ENCODE measurements around the gene TSTD2.

Gene TSTD2

DNA sequence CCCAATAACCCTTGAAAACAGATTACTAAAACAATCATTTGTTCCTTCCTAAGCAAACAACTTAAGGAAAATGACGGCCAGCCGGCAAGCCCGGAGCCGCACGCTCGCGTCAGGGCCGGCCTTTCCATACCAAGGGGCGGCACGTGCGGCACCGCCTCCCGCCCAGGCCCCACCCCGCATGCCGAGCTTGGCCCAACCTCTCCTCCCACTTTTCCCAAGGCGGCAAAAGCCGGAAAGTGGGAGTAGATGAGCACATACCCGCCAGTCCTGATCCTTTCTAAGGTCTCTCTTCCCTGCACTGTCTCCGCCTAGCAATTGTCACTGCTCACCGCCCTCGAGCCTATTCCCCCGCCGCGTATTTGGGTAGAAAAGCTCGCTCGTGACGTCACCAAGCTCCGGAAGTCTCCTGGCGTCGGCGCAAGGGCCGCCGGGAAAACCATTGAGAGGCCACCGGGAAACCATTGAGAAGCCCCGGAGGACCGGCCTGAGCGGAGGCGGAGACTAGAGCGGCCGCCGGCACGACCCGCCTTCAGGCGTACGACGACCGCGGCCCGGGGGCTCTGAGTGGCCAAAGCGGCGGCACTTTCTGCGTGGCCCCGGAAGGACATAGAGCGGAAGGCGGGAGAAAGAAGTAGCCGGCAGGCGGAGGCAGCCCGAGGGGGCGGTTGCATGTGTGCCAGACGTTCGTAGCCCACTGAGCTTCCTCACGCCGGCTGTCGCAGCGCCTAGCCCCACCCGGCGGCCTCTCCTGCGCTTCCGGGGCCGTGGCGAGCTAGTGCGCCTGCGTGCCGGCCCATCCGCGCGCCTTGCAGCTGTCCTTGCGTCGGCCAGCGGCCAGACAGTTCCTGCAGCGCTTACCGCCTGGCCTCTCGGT lies at the start of gene TSTD2, which contains the start of gene NCBP1:
TSTD2 (minus strand) TSS at position 384 of the 874 bp plus-strand sequence. CDS start 5,806 bp downstream, outside the sequence.
NCBP1 (plus strand) TSS at position 837 of the 874 bp plus-strand sequence. CDS start 61 bp downstream, outside the sequence.
- Histone ChIP-seq H3K4me3 (ENCODE audit: low read length) (peak within 1 kb of the TSS; percentile 92), H3K36me3 (ENCODE audit: insufficient read depth, low read depth, low read length) (no peaks in the 10 kb centered on the region), H3K27me3 (ENCODE audit: insufficient read depth, low read length) (no peaks in the 10 kb centered on the region), H3K9ac (ENCODE audit: low read depth, low read length) (peak within 1 kb of the TSS; percentile 99), H3K4me1 (ENCODE audit: insufficient read depth, low read length) (peaks cover 27% of the 10 kb centered on the region), H3K9me3 (ENCODE audit: insufficient read depth, low read depth, low read length) (no peaks in the 10 kb centered on the region), H3K27ac (ENCODE audit: low read length) (peak within 1 kb of the TSS; percentile 53)

DNA sequence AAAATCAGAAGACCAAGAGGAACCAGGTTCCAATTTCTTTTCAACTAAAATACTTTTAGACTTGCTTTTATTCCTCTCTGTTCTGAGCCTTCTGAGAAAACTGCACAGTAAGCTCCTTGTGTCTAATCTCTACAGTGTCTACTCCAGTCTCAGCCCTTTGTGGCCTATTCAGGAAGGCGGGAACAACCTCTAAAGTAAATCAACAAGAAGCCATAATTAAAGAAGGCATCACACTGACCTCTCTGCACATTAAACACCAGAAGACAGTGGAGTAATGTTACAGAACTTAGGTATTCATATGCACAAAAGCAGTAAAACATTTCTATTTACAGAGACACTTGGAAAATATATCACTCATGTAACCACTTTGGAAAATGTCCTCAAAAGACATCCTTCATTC lies 49.1 kb upstream of the TSTD2 start:
- Histone ChIP-seq H3K36me3 (ENCODE audit: insufficient read depth, low read depth, low read length) (peaks cover 17% of the 10 kb centered on the region), H3K4me3 (ENCODE audit: low read length) (no peak overlapping the region), H3K27ac (ENCODE audit: low read length) (no peak overlapping the region), H3K4me1 (ENCODE audit: insufficient read depth, low read length) (no peaks in the 10 kb centered on the region), H3K27me3 (ENCODE audit: insufficient read depth, low read length) (no peaks in the 10 kb centered on the region), H3K9ac (ENCODE audit: low read depth, low read length) (no peak overlapping the region), H3K9me3 (ENCODE audit: insufficient read depth, low read depth, low read length) (no peaks in the 10 kb centered on the region)

DNA sequence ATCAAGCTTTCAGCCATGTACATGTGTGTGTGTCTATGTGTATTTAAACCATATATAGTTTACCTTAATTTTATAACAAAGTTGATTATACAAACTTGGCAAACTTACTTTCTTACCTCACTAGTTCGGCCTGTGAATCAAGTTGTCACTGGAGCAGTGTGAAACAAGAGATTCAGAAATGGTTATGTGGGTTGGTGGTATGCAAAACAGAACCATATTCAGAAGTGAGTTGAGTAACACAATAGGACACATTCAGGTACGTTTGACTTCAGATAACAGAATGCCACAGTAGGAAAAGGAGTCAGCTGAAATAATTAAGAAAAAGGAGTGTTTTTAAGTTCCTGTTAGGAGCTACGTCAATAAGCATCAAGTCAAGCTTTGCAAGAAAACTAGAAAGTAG lies 42.5 kb upstream of the TSTD2 start:
- H3K27me3 ChIP-seq (ENCODE audit: insufficient read depth, low read length): no peaks in the 10 kb centered on the region
- no peak overlapping the region for H3K4me3 ChIP-seq (ENCODE audit: low read length)
- H3K9me3 ChIP-seq (ENCODE audit: insufficient read depth, low read depth, low read length): no peaks in the 10 kb centered on the region
- no peak overlapping the region for H3K9ac ChIP-seq (ENCODE audit: low read depth, low read length)
- peaks cover 63% of the 10 kb centered on the region for H3K36me3 ChIP-seq (ENCODE audit: insufficient read depth, low read depth, low read length)
- no peak overlapping the region for H3K27ac ChIP-seq (ENCODE audit: low read length)
- no peaks in the 10 kb centered on the region for H3K4me1 ChIP-seq (ENCODE audit: insufficient read depth, low read length)

DNA sequence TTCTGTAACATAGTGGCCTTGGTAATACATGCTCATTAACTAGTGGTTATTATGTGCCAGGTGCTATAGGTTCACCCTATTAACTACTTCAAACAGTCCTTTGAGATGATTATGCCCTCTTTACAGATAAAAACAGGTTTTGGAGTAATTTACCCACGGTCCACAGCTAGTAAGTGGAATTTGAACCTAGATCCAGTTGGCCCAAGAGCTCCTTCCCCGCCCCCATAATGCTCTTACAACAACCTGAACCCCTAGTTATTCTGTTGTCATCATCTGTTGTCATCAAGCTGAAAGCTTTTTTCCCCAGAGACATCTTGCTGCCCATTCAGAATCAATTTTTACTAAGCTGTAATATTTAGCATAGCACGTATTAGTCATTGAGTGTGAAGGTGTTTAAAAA lies 40.8 kb upstream of the TSTD2 start:
- H3K4me3 ChIP-seq (ENCODE audit: low read length): no peak overlapping the region
- H3K36me3 ChIP-seq (ENCODE audit: insufficient read depth, low read depth, low read length): peaks cover 80% of the 10 kb centered on the region

DNA sequence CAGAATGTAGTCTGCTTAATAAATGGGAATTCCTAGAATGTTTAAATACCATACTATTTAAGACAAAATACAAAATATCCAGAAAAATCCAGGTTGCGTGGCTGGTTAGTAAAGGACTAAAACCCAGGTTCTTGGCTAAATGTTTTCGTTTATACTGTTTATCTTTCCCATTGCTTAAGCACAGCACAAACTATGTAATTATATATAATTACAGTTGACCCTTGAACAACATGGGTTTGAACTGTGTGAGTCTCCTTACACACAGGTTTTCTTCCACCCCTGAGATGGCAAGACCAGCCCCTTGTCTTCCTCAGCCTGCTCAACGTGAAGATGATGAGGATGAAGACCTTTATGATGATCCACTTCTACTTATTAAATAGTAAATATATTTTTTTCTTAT lies 39.2 kb upstream of the TSTD2 start:
- Histone ChIP-seq H3K9ac (ENCODE audit: low read depth, low read length) (no peak overlapping the region), H3K9me3 (ENCODE audit: insufficient read depth, low read depth, low read length) (no peaks in the 10 kb centered on the region), H3K4me3 (ENCODE audit: low read length) (no peak overlapping the region), H3K27ac (ENCODE audit: low read length) (no peak overlapping the region), H3K27me3 (ENCODE audit: insufficient read depth, low read length) (no peaks in the 10 kb centered on the region), H3K4me1 (ENCODE audit: insufficient read depth, low read length) (no peaks in the 10 kb centered on the region), H3K36me3 (ENCODE audit: insufficient read depth, low read depth, low read length) (peaks cover 95% of the 10 kb centered on the region)

More for the DNA sequence above, 40.8 kb upstream of the TSTD2 start:
- Histone ChIP-seq H3K4me1 (ENCODE audit: insufficient read depth, low read length) (no peaks in the 10 kb centered on the region), H3K27me3 (ENCODE audit: insufficient read depth, low read length) (no peaks in the 10 kb centered on the region), H3K27ac (ENCODE audit: low read length) (no peak overlapping the region), H3K9ac (ENCODE audit: low read depth, low read length) (no peak overlapping the region), H3K9me3 (ENCODE audit: insufficient read depth, low read depth, low read length) (no peaks in the 10 kb centered on the region)

DNA sequence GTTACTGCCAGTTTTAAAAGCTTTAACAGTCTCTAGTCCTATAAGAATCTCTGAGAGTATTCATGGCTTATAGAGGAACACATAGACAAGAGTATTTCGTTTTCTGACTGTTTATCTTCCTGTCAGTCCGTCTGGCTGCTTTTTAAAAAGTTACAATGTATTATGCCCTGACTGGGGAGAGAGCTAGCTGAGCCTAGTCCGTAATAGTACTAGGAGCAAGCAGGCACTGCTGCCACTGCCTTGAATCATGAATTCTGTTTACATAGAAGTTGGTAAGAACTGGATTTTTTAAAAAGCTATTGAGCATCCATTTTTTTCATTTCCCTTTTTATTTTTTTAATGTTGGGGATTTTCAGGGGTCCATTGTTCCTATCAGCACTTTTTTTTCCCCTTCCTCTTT lies 37.4 kb upstream of the TSTD2 start:
- Histone ChIP-seq H3K9ac (ENCODE audit: low read depth, low read length) (no peak overlapping the region), H3K4me1 (ENCODE audit: insufficient read depth, low read length) (no peaks in the 10 kb centered on the region), H3K27ac (ENCODE audit: low read length) (no peak overlapping the region), H3K27me3 (ENCODE audit: insufficient read depth, low read length) (no peaks in the 10 kb centered on the region), H3K36me3 (ENCODE audit: insufficient read depth, low read depth, low read length) (peaks cover 98% of the 10 kb centered on the region), H3K9me3 (ENCODE audit: insufficient read depth, low read depth, low read length) (no peaks in the 10 kb centered on the region), H3K4me3 (ENCODE audit: low read length) (no peak overlapping the region)

DNA sequence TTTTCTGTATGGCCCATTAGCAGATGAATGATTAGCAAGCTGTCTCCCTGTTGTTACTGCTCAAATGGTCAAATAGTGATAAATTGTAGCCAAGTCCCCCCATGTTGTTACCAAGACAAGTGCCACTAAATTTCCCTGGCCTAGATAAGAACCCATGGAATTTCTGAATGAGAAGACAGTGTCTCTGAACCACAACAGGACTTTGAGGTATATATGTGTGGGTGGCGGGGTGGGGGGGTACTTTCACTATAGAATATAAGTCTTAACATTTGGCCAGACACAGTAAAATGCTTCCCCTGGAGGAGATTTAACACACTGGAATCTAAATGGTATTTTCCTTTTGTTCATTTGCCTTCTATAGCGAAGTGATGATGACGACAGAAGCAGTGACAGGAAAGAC lies 35.3 kb upstream of the TSTD2 start:
- Histone ChIP-seq H3K27ac (ENCODE audit: low read length) (no peak overlapping the region), H3K36me3 (ENCODE audit: insufficient read depth, low read depth, low read length) (peaks cover 98% of the 10 kb centered on the region), H3K4me1 (ENCODE audit: insufficient read depth, low read length) (no peaks in the 10 kb centered on the region), H3K27me3 (ENCODE audit: insufficient read depth, low read length) (no peaks in the 10 kb centered on the region), H3K9ac (ENCODE audit: low read depth, low read length) (no peak overlapping the region), H3K4me3 (ENCODE audit: low read length) (no peak overlapping the region), H3K9me3 (ENCODE audit: insufficient read depth, low read depth, low read length) (no peaks in the 10 kb centered on the region)

DNA sequence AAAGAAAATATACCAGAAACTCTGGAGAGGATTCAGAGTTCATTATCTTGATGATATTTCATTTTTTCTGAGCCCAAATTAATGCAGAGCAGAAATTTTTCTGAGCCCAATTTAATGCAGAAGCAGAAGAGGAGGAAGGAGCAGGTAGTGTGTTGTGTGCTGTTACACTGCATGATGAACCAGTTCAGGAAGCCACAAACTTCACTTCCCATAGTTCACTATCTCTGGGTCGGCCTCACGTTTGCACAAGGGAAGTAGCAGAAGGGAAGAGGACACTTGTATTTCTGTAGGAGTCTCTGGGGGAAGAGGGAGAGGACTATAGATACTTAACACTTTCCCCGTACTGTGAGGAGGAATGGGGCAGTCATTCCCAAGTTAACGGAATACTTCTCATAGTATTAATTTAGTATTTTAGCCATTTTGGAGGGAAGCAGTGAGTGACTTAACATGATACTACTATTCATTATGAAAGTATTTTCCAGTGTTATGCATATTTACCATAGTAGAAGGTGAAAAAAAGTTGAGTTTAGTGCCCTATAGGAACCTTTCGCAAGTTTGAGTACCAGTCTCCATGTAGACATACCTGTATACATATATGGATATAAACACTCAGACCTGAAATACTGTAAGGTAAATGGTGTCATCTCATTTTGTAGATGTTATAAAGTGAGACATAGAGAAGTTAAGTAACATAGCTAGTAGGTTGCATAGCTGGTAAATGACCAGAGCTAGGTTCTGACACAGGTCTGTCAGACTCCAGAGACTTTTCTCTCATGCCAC lies 33.9 kb upstream of the TSTD2 start:
- Histone ChIP-seq H3K9ac (ENCODE audit: low read depth, low read length) (no peak overlapping the region), H3K27ac (ENCODE audit: low read length) (no peak overlapping the region), H3K4me3 (ENCODE audit: low read length) (no peak overlapping the region), H3K4me1 (ENCODE audit: insufficient read depth, low read length) (no peaks in the 10 kb centered on the region), H3K9me3 (ENCODE audit: insufficient read depth, low read depth, low read length) (no peaks in the 10 kb centered on the region), H3K36me3 (ENCODE audit: insufficient read depth, low read depth, low read length) (peaks cover 99% of the 10 kb centered on the region), H3K27me3 (ENCODE audit: insufficient read depth, low read length) (no peaks in the 10 kb centered on the region)

DNA sequence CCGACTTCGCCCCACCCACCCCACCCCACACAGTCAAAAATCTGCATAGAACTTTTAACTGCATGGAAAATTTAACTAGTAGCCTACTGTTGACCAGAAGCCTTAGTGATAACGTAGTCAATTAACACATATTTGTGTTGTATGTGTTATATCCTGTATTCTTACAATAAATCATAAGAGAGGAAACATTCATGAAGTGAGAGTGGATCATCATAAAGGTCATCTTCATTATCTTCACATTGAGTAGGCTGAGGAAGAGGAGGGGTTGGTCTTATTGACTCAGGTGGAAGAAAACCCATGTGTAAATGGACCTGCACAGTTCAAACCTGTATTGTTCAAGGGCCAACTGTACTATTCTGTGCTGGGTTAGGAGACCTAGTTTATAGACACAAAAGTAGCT lies 32.6 kb upstream of the TSTD2 start:
- H3K9ac ChIP-seq (ENCODE audit: low read depth, low read length): no peak overlapping the region
- H3K27ac ChIP-seq (ENCODE audit: low read length): no peak overlapping the region
- no peaks in the 10 kb centered on the region for H3K27me3 ChIP-seq (ENCODE audit: insufficient read depth, low read length)
- H3K36me3 ChIP-seq (ENCODE audit: insufficient read depth, low read depth, low read length): peaks cover 99% of the 10 kb centered on the region
- no peaks in the 10 kb centered on the region for H3K9me3 ChIP-seq (ENCODE audit: insufficient read depth, low read depth, low read length)
- H3K4me1 ChIP-seq (ENCODE audit: insufficient read depth, low read length): no peaks in the 10 kb centered on the region
- H3K4me3 ChIP-seq (ENCODE audit: low read length): no peak overlapping the region

DNA sequence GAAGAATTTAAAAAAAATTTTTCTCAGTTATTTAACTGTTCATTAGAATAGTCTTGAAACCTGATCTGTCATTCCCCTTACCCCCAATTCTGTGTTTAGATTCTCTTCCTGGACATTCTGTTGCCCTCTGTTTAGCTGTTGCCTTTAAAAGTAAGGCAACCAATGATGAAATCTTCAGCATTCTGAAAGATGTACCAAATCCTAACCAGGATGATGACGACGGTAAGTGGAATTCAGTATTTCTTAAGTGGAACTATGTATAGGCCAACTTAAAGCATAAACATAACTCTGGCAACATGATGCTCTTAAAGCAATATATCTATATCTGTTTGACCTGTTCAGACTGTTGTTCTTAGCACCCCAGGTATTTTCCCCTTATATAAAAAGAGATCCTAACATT lies 27.7 kb upstream of the TSTD2 start:
- no peak overlapping the region for H3K4me3 ChIP-seq (ENCODE audit: low read length)
- peaks cover 99% of the 10 kb centered on the region for H3K36me3 ChIP-seq (ENCODE audit: insufficient read depth, low read depth, low read length)
- no peaks in the 10 kb centered on the region for H3K27me3 ChIP-seq (ENCODE audit: insufficient read depth, low read length)
- H3K9ac ChIP-seq (ENCODE audit: low read depth, low read length): no peak overlapping the region
- H3K4me1 ChIP-seq (ENCODE audit: insufficient read depth, low read length): no peaks in the 10 kb centered on the region
- no peak overlapping the region for H3K27ac ChIP-seq (ENCODE audit: low read length)
- H3K9me3 ChIP-seq (ENCODE audit: insufficient read depth, low read depth, low read length): no peaks in the 10 kb centered on the region

DNA sequence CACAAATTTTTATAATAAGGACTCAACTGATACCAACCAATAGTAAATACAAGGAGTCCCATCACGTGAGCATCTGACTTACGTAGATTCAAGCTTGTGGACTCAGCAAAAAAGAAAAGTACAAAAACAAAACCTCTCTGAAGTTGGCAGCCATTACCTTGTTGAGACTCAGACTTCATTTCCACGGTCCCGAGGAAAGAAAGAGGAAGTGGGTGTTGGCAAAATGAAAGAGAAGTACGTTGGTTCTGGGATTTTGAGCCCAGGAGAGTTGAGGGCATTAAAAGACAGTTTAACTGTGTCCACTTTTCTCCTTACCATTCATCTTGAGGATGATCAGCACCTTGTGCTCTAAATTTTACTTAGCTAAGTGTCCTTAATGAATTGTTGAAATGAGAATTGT lies 27.2 kb upstream of the TSTD2 start:
- no peak overlapping the region for H3K9ac ChIP-seq (ENCODE audit: low read depth, low read length)
- no peaks in the 10 kb centered on the region for H3K27me3 ChIP-seq (ENCODE audit: insufficient read depth, low read length)
- H3K36me3 ChIP-seq (ENCODE audit: insufficient read depth, low read depth, low read length): peaks cover 99% of the 10 kb centered on the region
- no peaks in the 10 kb centered on the region for H3K4me1 ChIP-seq (ENCODE audit: insufficient read depth, low read length)
- H3K4me3 ChIP-seq (ENCODE audit: low read length): no peak overlapping the region
- no peaks in the 10 kb centered on the region for H3K9me3 ChIP-seq (ENCODE audit: insufficient read depth, low read depth, low read length)
- H3K27ac ChIP-seq (ENCODE audit: low read length): no peak overlapping the region

DNA sequence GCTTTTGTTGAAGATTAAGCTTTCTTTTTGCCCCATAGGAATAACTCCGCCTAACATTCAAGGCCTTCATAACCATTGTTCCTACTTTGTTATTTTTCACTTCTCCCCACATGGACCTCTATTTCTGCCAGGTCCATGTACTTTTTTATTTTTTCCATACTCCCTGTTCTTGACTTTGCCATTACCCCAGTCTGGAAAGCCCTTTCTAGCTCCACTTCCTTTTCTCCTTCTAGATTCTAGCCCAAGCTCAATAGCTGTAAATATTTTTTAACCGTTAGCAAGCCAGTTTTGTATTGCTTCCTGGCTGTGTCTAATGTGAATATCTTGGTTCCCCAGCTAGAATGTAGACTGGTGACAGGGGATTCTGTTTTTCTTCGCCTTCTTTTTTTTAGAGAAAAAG lies 26.6 kb upstream of the TSTD2 start:
- Histone ChIP-seq H3K4me3 (ENCODE audit: low read length) (no peak overlapping the region), H3K4me1 (ENCODE audit: insufficient read depth, low read length) (no peaks in the 10 kb centered on the region), H3K27ac (ENCODE audit: low read length) (no peak overlapping the region), H3K27me3 (ENCODE audit: insufficient read depth, low read length) (no peaks in the 10 kb centered on the region), H3K36me3 (ENCODE audit: insufficient read depth, low read depth, low read length) (peaks cover 99% of the 10 kb centered on the region), H3K9me3 (ENCODE audit: insufficient read depth, low read depth, low read length) (no peaks in the 10 kb centered on the region), H3K9ac (ENCODE audit: low read depth, low read length) (no peak overlapping the region)
